Ovary (tissue), 9 donors: ENCODE results near the gene GPN1. TPM values are rescaled to one million over a fixed set of nuclear protein-coding genes. Genes with fewer than 3 reads are reported as not detected.

Source experiments
- DNase-seq, 5 donors: peaks; one replicate each; pipeline ENCODE4 v3.0.0-alpha.2; 2019 to 2020
- H3K27ac ChIP-seq, 2 donors: fragments of 200-600 bp; one replicate each; pipeline versions ENCODE4 v1.5.1 to v1.8.0; 2019 to 2022
- H3K27me3 ChIP-seq: fragments of 200-600 bp; one replicate; pipeline ENCODE4 v1.8.0; 2022
- H3K36me3 ChIP-seq: fragments of 200-600 bp; sonication (generic); one replicate; pipeline ENCODE4 v1.5.1; 2019
- H3K4me1 ChIP-seq: one replicate; pipeline ENCODE4 v1.8.1; 2013; ENCODE audit warnings: mild to moderate bottlenecking, moderate library complexity; ENCODE audit not compliant: insufficient read depth
- H3K4me3 ChIP-seq: fragments of 200-600 bp; sonication (generic); one replicate; pipeline ENCODE4 v1.5.1; 2017
- H3K9me3 ChIP-seq, 2 donors: fragments of 200-600 bp in 1 of 2; sonication (generic) in 1 of 2; one replicate each; pipeline versions ENCODE4 v1.5.1 to v1.8.1; 2013 to 2019; ENCODE audit warnings: mild to moderate bottlenecking in 1 of 2, moderate library complexity in 1 of 2
- CTCF ChIP-seq, 3 donors: fragments of 450-650 bp in 2 of 3; fragments of 200-600 bp in 1 of 3; IDR thresholded peaks; one replicate each; pipeline versions ENCODE4 v1.5.1 to v1.8.0; 2016 to 2022; ENCODE audit warnings: antibody characterized with exemption in 3 of 3, mild to moderate bottlenecking in 1 of 3
- EP300 ChIP-seq: sonication (generic); formaldehyde crosslinking; IDR thresholded peaks from one replicate; pipeline ENCODE4 v1.6.1; 2017; ENCODE audit warnings: antibody characterized with exemption
- POLR2A ChIP-seq: fragments of 450-650 bp; IDR thresholded peaks from one replicate; pipeline ENCODE4 v1.6.1; 2017; ENCODE audit warnings: antibody characterized with exemption, mild to moderate bottlenecking, moderate library complexity
- WGBS, 3 donors: extraction: QIAGEN DNeasy Blood & Tissue Kit in 1 of 3; methylation state at CpG; one replicate each; pipeline versions ENCODE4 v1.1.5 to v1.1.7; 2013 to 2017; 5-methylcytosine and 5-hydroxymethylcytosine counted together
- intact Hi-C, 4 donors: fragments of 100-400 bp; cut with DNase I; formaldehyde crosslinking; loops; one replicate each; pipeline versions ENCODE4 v1.11.0 to v1.15.1; 2022 to 2023
- polyA plus RNA-seq, 2 donors: library from polyadenylated mRNA; stranded (reverse); fragments of 200-250 nt in 1 of 2; fragments of 350-450 nt in 1 of 2; fragmentation: Illumina TruSeq in 1 of 2; extraction: RNeasy Lipid Tissue Mini Kit (QIAGEN cat#74804) in 1 of 2; gene quantifications; one replicate each; pipeline ENCODE4 v1.2.3, GENCODE V29; 2013 to 2014
- total RNA-seq, 7 donors: library from RNA; depleted of rRNA in 2 of 7; stranded (reverse); fragments of >200 nt in 2 of 7; fragmentation: NEBNext Ultra II Directional in 3 of 7; extraction: Animal tissue kit (Norgen Biotek cat#: 25700) in 3 of 7; gene quantifications; one replicate each; pipeline versions ENCODE4 v1.1.0 to v1.2.4, GENCODE V29; 2016 to 2023
- donor health status: DM: no; HTN: no; CAD: no; lungs with moderate emphysema.
- donor health status: DM: no; HTN: no; CAD: no.
- donor health status: Bipolar disorder and iron deficiency.
- donor health status: DM: yes; HTN: yes; CAD: no.
- donor health status: DM: no; HTN: no; CAD: no.
- donor health status: DM: yes; HTN: yes; CAD: no.

The GPN1 gene
- total and polyA plus RNA-seq, 9 donors: 15.1 to 48.3 (median 21.4) TPM

GRCh38 chr2:27651056-27651455, 22.2 kb downstream of the GPN1 start:
- DNase-seq: no peak
- Histone ChIP-seq H3K27ac (no peak overlapping the region), H3K36me3 (no peaks in the 10 kb centered on the region), H3K9me3 (no peaks in the 10 kb centered on the region), H3K4me1 (no peaks in the 10 kb centered on the region), H3K4me3 (no peak overlapping the region), H3K27me3 (no peaks in the 10 kb centered on the region)
- TF ChIP-seq POLR2A: no peak
- intact Hi-C loops: no loop called here
- 66 to 73% (median 71%) methylated on average over 4 of the region's 4 CpGs for WGBS, 3 donors

- Histone ChIP-seq H3K36me3 (no peaks in the 10 kb centered on the region), H3K27ac (no peak overlapping the region), H3K4me1 (no peaks in the 10 kb centered on the region), H3K4me3 (no peak overlapping the region), H3K9me3 (no peaks in the 10 kb centered on the region), H3K27me3 (no peaks in the 10 kb centered on the region)
- no peak for DNase-seq
- TF ChIP-seq POLR2A (no peak), EP300 (no peak), CTCF (IDR thresholded peaks at IDR 0.05) (no peak)
- intact Hi-C loops: no loop called here
Observed at GRCh38 chr2:27652341-27652740, 23.5 kb downstream of the GPN1 start.

- no peak overlapping the region for H3K27ac ChIP-seq
- WGBS, 3 donors: 77 to 88% (median 79%) methylated on average over 1 of the region's 1 CpG
- intact Hi-C loops: no loop called here
- H3K9me3 ChIP-seq: no peaks in the 10 kb centered on the region
- H3K36me3 ChIP-seq: no peaks in the 10 kb centered on the region
- H3K4me1 ChIP-seq: no peaks in the 10 kb centered on the region
- TF ChIP-seq POLR2A (no peak), CTCF (IDR thresholded peaks at IDR 0.05) (no peak), EP300 (no peak)
- no peaks in the 10 kb centered on the region for H3K27me3 ChIP-seq
- DNase-seq: no peak
- no peak overlapping the region for H3K4me3 ChIP-seq
Observed at GRCh38 chr2:27652790-27653189, 23.9 kb downstream of the GPN1 start.

GRCh38 chr2:27653397-27653796, 24.5 kb downstream of the GPN1 start:
- Histone ChIP-seq H3K27me3 (no peaks in the 10 kb centered on the region), H3K27ac (no peak overlapping the region), H3K36me3 (no peaks in the 10 kb centered on the region), H3K9me3 (no peaks in the 10 kb centered on the region), H3K4me3 (no peak overlapping the region), H3K4me1 (no peaks in the 10 kb centered on the region)
- 89 to 93% (median 93%) methylated on average over 2 of the region's 2 CpGs for WGBS, 3 donors
- no peak for DNase-seq
- intact Hi-C loops: no loop called here
- TF ChIP-seq EP300: no peak
- no peak for TF ChIP-seq CTCF (IDR thresholded peaks at IDR 0.05)
- no peak for TF ChIP-seq POLR2A

GRCh38 chr2:27655155-27655951, 26.5 kb downstream of the GPN1 start:
- intact Hi-C loops: no loop called here
- no peak overlapping the region for H3K27ac ChIP-seq
- no peak for DNase-seq
- H3K36me3 ChIP-seq: no peaks in the 10 kb centered on the region
- no peaks in the 10 kb centered on the region for H3K4me1 ChIP-seq
- H3K4me3 ChIP-seq: no peak overlapping the region
- no peaks in the 10 kb centered on the region for H3K9me3 ChIP-seq
- 81 to 86% (median 81%) methylated on average over 7 of the region's 7 CpGs for WGBS, 3 donors
- H3K27me3 ChIP-seq: no peaks in the 10 kb centered on the region
- TF ChIP-seq POLR2A (no peak), EP300 (no peak), CTCF (IDR thresholded peaks at IDR 0.05) (no peak)
